NCI-H82 treated with DMSO at 0.1 percent for 48 hours (cell line): ENCODE data around the gene RHOT1.
"Not testable (repeated sequence)": the region's sequence is repeated elsewhere in the genome, so short reads cannot be mapped to it uniquely, and the experiment has no call there.

Source experiments
- DNase-seq: peaks from one replicate; lab custom pipeline; 2025; ENCODE audit not compliant: unreplicated experiment; lab: John Stamatoyannopoulos, UW

RHOT1 gene

GRCh38 chr17:32223703-32224102 lies 81.4 kb downstream of the RHOT1 start:
- DNase-seq = no peak

GRCh38 chr17:32226886-32227285 lies 84.6 kb downstream of the RHOT1 start:
- no peak for DNase-seq

DNA sequence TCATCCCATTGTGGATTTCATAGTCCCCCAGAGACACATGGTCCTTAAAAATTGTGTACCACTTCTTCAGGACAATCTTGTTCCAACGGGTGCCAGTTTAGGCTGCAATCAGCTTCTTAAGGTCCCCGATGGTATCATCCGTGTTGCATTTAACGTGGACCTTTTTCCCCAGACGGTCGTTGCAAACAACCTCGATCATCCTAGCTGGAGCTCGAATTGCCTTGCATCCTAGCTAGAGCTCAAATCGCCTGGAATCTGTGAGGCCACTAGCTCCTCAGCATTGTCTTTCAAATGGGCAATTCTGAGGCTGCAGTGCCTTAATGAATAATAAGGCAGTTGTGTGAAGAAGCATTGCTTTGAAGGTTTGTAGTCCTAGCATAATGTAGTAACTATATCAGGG lies 85.6 kb downstream of the RHOT1 start:
- DNase-seq = no peak

DNA sequence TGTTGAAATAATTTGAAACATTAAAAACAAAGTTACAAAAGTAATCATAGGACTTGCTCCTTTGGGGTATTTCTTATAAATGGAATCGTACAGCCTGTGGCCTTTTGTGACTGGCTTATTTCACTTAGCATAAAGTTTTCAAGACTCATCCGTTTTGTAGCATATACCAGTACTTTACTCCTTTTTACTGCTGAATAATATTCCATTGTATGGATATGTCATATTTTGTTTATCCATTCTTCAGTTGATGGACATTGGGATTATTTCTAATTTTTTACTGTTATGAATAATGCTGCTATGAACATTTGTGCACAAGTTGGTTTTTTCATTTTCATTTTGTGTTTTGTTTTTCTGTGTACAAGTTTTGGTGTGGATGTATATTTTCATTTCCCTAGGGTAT lies 93.3 kb downstream of the RHOT1 start:
- no peak for DNase-seq

GRCh38 chr17:32239456-32239855 lies 97.2 kb downstream of the RHOT1 start:
- DNase-seq = no peak

GRCh38 chr17:32240750-32241149 lies 98.4 kb downstream of the RHOT1 start:
- DNase-seq = no peak

- no peak for DNase-seq
These were observed 99.3 kb downstream of the RHOT1 start for GRCh38 chr17:32241640-32242039.

DNA sequence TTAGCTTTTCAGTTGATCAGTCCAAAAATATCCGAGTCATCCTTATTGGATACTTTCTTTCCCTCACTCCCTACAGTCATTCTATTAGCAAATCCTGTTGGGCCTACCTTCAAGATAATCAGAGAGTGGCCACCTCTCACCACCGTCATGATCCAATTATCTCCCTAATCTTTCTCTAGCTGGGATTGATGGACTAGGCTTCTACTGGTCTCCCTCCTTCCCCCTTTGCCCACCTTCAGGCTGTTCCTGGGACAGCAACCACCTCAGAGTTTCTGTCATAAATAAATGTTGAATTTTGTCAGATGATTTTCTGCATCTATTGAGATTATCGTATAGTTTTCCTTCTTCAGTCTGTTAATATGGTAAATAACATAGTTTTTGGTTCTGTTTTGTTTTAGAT lies 107.2 kb downstream of the RHOT1 start:
- DNase-seq = peak; percentile 94

DNA sequence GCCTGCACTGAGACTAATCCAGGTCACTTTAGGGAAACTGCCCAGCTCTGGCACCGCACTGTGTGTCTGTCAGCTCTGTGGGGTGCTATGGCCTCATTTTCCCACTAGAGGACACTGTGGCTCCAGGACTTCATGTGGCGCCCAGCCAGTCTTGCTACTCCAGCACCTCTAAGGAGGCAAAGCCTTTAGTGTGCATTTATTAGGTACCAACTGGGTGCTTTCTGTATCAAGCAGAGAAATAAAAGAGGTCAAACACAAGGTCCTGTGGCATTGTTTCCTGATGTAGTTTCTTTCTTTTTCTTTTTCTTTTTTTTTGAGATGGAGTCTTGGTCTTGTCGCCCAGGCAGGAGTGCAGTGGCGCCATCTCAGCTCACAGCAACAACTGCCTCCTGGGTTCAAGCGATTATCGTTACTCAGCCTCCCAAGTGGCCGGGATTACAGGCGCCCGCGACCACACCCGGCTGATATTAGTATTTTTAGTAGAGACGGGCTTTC lies 110.9 kb downstream of the RHOT1 start:
- peak; percentile 76 for DNase-seq

DNA sequence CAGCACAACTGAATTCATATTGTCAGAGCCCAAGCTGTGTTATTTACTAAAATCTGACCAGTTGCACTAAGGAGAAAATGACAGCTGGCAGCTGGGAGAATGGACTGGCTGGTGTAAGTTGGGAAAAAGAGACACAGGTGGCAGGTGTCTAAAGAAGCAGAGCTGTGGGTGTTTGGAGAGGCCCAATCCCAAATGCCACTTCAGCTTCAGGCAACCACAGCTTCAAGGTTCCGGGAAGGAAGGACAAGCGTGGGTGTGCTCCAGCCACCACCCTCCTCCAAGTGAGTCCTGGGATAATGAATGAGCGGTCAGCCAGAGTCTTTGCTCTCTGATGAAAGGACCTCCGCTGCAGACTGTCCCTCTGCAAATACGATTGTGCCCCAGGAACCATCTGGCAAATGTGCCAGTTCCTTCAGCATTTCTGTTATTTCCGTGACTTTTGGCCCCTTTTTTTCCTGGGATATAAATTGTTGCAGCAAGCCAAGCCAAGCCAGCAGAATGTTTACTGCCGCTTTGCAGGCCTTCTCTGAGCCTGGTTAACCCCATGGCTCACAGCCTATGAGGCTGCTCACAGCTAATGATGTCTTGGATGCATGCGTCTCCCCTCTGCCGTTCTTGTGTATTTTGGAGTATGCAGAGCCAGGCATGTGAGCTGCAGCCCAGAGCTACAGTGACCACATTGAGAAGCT lies 113.9 kb downstream of the RHOT1 start:
- DNase-seq = no peak

GRCh38 chr17:32256701-32257019 lies 114.4 kb downstream of the RHOT1 start:
- no peak for DNase-seq

- peak; percentile 95 for DNase-seq
These were observed 116.3 kb downstream of the RHOT1 start for GRCh38 chr17:32258383-32259140.

GRCh38 chr17:32259586-32259985 lies 117.3 kb downstream of the RHOT1 start:
- no peak for DNase-seq

GRCh38 chr17:32261417-32261736 lies 119.1 kb downstream of the RHOT1 start:
- no peak for DNase-seq

GRCh38 chr17:32261936-32262510 lies 119.7 kb downstream of the RHOT1 start:
- no peak for DNase-seq

GRCh38 chr17:32263515-32263914 lies 121.2 kb downstream of the RHOT1 start:
- DNase-seq = not testable (repeated sequence)

DNA sequence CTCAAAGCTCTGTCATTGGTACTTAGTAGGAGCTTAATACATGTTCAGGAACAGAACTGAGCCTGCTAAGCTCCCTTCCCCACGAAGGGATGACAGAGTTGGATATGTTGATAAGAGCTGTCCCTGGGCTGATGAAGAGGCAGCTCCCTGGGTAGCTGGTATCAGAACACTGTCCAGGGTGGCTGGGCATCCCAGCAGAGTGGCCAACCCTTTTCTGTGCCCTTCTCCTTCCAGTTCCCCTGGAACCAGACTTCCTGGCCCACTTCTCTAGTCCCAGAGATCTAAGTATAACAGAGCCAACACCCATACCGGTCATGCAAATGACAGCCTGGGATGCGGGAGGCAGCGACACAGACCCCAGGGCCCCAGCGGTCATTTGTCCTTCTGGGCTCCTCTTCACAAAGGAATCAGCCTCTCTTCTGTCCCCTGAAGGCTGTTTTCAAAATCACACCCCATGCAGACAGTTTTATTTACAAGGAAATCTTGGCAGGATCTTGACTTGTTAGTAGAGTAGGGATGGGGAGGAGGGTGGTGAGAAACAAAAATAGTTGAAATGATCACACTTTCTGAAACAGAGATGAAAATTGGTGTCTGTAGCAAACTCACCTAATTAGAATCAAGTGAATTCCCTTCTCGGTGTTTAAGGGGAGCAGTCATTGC lies 122.0 kb downstream of the RHOT1 start:
- DNase-seq = no peak

GRCh38 chr17:32264823-32265191 lies 122.5 kb downstream of the RHOT1 start:
- no peak for DNase-seq

- no peak for DNase-seq
These were observed 123.1 kb downstream of the RHOT1 start, which contains the start of gene RHBDL3 for GRCh38 chr17:32265192-32265923. Gene RHBDL3, plus strand, starts transcription at chr17:32265832. Its CDS starts 358 bp downstream, at chr17:32266190.

- no peak for DNase-seq
These were observed 123.7 kb downstream of the RHOT1 start for GRCh38 chr17:32266051-32266388.
